Muscle of leg (tissue), 11 donors: ENCODE measurements around the gene PSRC1. TPM values are rescaled to one million over a fixed set of nuclear protein-coding genes. Genes with fewer than 3 reads are reported as not detected.
A peak's percentile ranks its signal among the peaks of the same experiment; 100 is the strongest.

Experiments
- DNase-seq: peaks from one replicate; pipeline ENCODE4 v3.0.0; 2013
- H3K27ac ChIP-seq: one replicate; pipeline ENCODE4 v1.5.1; 2013; ENCODE audit warnings: mild to moderate bottlenecking, low read length, control low read depth
- H3K27me3 ChIP-seq: one replicate; pipeline ENCODE4 v1.6.1; 2013; ENCODE audit warnings: low read length; ENCODE audit not compliant: control insufficient read depth, insufficient read depth
- H3K36me3 ChIP-seq: one replicate; pipeline ENCODE4 v1.6.1; 2013; ENCODE audit warnings: low read length; ENCODE audit not compliant: control insufficient read depth, insufficient read depth
- H3K4me1 ChIP-seq: one replicate; pipeline ENCODE4 v1.6.1; 2013; ENCODE audit warnings: low read length; ENCODE audit not compliant: control insufficient read depth, insufficient read depth
- H3K4me3 ChIP-seq: one replicate; pipeline ENCODE4 v1.5.1; 2013; ENCODE audit warnings: low read length, control low read depth
- H3K9me3 ChIP-seq: replicated peaks from 2 replicates; pipeline ENCODE4 v1.6.1; 2013; ENCODE audit warnings: low read depth, low read length; ENCODE audit not compliant: control insufficient read depth
- WGBS: methylation state at CpG from one replicate; pipeline ENCODE4 v1.1.5; 2013; ENCODE audit warnings: missing lambda C conversion rate; ENCODE audit not compliant: insufficient coverage; 5-methylcytosine and 5-hydroxymethylcytosine counted together
- polyA plus RNA-seq, 8 donors: library from polyadenylated mRNA; unstranded; fragments of 120-200 nt; gene quantifications; one replicate each; pipeline versions ENCODE4 v1.2.1 to v1.2.3, GENCODE V29; 2013; ENCODE audit warnings: inconsistent platforms in 1 of 8, low replicate concordance in 1 of 8; ENCODE audit not compliant: insufficient read length in 8 of 8, insufficient read depth in 1 of 8
- total RNA-seq: library from RNA; stranded (reverse); fragments of 120-200 nt; gene quantifications from one replicate; pipeline ENCODE4 v1.2.4, GENCODE V29; 2013

The PSRC1 gene
- total and polyA plus RNA-seq, 9 donors: 11.4 to 19.1 (median 17.4) TPM

DNA sequence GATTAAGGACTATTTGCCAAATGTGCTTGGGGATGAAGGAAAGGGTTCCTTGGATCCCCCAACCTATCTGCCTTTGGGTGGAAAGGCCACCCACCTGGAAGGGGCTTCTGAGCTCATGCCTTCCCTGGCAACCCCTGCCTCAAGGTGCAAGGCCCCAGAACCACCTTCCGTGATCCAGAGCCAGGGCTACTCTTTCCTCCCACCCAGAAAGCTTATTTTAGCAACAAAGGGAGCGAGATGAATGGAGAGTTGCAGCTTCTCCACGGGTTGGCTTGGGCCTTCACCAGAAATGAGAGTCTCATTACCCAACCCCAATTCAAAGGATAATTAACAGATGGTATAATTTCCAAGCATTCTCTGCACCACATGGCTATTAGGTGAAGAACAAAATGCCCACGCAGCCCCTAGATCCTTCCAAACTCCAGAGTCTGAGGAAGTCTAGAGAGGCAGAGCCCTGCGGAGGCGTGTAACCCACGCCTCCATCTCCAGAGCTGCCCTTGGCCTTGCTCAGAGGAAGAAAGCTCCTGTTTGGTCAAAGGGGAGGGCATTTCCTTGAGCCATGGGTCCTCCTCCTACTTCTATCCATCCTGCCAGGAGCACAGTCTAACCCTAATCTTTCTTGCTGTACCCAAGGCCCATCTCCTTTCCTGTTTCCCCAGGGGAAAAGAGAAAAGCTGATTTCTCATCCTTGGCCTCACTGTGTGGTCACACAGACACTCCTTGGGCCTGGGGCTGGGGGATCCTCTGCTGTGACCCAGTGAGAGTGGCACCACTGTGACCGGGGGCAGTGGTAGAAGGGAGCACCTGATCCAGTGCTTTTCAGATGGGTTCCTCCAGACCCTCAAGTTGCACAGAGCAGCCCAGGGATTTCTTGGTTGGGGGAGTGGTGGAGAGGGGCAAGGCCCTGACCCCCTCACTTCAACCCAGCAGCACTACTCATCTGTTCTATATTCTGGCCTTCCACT lies 35.3 kb downstream of the PSRC1 start:
- Histone ChIP-seq H3K27me3 (peaks cover 14% of the 10 kb centered on the region), H3K9me3 (no peaks in the 10 kb centered on the region), H3K4me1 (peaks cover 23% of the 10 kb centered on the region), H3K36me3 (no peaks in the 10 kb centered on the region), H3K27ac (no peak overlapping the region), H3K4me3 (no peak overlapping the region)
- DNase-seq: no peak
- WGBS: 79% methylated on average over 3 of the region's 8 CpGs

DNA sequence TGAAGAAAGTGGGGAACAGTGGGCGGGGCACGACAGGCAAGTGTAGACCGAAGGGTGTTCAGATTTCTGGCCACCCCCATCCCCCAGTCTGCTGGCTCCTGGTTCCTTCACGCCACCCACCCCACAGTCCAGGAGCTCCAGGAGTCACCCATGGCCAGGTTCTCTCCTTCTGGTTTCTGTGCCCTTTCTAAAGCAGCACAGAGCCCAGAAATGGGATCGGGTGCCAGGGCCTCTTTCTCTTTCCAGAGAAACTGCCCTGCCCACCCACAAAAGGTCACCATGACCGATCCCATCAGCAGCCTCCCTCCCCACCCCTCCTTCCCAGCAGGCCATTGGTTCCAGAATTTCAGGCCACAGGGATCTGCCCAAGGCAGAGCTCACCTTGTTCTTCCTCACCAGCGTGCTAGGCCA lies 36.8 kb downstream of the PSRC1 start:
- WGBS: 70% methylated on average over 3 of the region's 7 CpGs

DNA sequence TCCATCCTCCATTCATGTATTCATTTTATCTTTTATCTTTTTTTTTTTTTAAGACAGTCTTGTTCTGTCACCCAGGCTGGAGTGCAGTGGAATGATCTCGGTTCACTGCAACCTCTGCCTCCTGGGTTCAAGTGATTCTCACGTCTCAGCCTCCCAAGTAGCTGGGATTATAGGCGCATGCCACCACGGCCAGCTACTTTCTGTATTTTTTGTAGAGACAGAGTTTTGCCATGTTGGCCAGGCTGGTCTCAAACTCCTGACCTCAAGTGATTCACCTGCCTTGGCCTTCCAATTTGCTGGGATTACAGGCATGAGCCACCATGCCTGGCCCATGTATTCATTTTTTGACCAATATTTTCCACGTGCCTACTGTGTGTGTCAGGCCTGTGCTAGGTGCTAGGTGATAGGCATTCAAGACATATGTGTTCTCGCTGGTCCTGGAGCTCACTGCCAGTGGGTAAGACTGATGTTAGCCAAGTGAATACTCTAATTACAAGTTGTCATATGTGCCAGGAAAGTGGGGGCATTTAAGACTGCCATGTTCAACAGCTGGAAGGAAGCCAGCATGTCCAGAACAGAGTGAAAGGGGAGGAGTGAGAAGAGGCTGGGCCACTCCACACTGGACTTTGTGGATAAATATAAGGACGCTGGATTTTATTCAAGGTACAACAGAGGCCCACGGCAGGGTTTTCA lies 38.9 kb downstream of the PSRC1 start:
- Histone ChIP-seq H3K9me3 (no peaks in the 10 kb centered on the region), H3K36me3 (no peaks in the 10 kb centered on the region), H3K27ac (no peak overlapping the region), H3K4me3 (no peak overlapping the region), H3K27me3 (peaks cover 12% of the 10 kb centered on the region), H3K4me1 (peaks cover 45% of the 10 kb centered on the region)
- peak; percentile 29 for DNase-seq
- WGBS: 87% methylated on average over 5 of the region's 8 CpGs

More for the DNA sequence above, 36.8 kb downstream of the PSRC1 start:
- H3K27me3 ChIP-seq: peaks cover 19% of the 10 kb centered on the region
- H3K36me3 ChIP-seq: no peaks in the 10 kb centered on the region
- H3K27ac ChIP-seq: no peak overlapping the region
- peaks cover 37% of the 10 kb centered on the region for H3K4me1 ChIP-seq
- H3K4me3 ChIP-seq: no peak overlapping the region
- H3K9me3 ChIP-seq: no peaks in the 10 kb centered on the region
- DNase-seq: no peak

DNA sequence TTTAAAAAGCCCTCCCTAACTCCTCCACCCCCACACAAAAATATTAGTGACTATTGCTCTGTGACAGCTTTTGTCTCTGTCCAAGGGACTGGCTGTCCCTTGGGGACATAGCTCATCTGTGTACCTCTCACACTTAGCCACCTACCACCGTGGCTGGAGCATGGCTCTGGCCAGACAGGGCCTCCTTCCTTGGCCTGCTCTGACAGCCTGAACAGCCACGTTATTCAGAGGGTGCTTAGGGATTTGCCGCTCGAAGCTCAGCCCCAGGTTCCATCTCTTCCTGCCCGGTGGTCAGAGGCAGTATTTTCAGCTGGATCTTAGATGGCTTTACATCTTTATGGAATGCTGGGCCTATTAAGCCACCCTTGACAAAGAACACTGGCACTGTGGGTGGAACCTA lies 39.7 kb downstream of the PSRC1 start:
- Histone ChIP-seq H3K27me3 (peaks cover 5% of the 10 kb centered on the region), H3K9me3 (no peaks in the 10 kb centered on the region), H3K4me3 (no peak overlapping the region), H3K27ac (no peak overlapping the region), H3K4me1 (peaks cover 40% of the 10 kb centered on the region), H3K36me3 (peaks cover 4% of the 10 kb centered on the region)
- WGBS: 32% methylated on average over 3 of the region's 5 CpGs
- no peak for DNase-seq

DNA sequence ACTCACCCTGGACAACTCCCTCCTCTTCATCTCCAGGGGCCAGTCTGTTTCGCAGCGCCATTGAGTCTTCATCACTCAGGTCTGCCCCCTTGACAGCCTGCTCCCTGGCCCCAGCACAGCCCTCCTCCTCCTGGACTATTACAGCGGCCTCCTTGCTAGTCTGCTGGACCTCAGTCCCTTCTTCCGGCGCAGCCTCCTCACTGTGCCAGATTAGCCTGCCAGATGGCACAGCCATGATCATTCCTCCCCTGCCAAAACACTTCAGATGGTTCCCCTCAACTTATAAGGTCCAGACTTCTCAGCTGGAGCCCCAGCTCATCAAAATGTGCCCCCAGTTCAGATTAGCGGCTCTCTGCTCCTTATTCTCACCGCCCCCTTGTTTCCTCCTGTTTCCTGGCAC lies 40.6 kb downstream of the PSRC1 start:
- H3K9me3 ChIP-seq: no peaks in the 10 kb centered on the region
- no peak overlapping the region for H3K27ac ChIP-seq
- no peak overlapping the region for H3K4me3 ChIP-seq
- peaks cover 40% of the 10 kb centered on the region for H3K4me1 ChIP-seq
- H3K27me3 ChIP-seq: peaks cover 5% of the 10 kb centered on the region
- peak; percentile 72 for DNase-seq
- WGBS: 23% methylated on average over 7 of the region's 7 CpGs
- H3K36me3 ChIP-seq: peaks cover 12% of the 10 kb centered on the region

DNA sequence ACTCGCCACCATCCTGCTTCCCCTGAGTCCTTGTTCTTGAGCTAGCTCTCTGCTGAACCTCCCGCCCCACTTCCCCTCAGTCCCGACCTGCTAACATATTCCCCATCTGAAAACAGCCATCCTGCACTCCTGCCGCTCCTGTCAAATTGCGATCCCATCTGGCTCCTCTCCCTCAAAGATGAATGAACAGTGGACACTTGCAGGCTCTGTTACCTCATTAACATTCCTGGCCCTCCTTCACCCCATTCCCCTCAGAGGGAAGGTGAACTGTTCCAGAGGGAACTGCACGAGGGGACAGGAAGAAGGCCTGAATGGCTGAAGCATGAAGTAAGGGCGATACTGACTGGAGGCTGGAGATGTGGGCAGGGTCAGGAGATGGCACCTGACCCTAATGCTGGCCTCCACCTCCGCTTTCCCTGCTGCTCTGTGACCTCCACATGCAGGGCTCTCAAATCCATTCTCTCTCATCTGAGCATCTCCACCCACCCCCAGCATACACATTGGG lies 41.1 kb downstream of the PSRC1 start:
- 13% methylated on average over 5 of the region's 8 CpGs for WGBS
- Histone ChIP-seq H3K27me3 (peaks cover 5% of the 10 kb centered on the region), H3K9me3 (no peaks in the 10 kb centered on the region), H3K27ac (no peak overlapping the region), H3K4me1 (peaks cover 40% of the 10 kb centered on the region), H3K4me3 (no peak overlapping the region), H3K36me3 (peaks cover 17% of the 10 kb centered on the region)
- no peak for DNase-seq

DNA sequence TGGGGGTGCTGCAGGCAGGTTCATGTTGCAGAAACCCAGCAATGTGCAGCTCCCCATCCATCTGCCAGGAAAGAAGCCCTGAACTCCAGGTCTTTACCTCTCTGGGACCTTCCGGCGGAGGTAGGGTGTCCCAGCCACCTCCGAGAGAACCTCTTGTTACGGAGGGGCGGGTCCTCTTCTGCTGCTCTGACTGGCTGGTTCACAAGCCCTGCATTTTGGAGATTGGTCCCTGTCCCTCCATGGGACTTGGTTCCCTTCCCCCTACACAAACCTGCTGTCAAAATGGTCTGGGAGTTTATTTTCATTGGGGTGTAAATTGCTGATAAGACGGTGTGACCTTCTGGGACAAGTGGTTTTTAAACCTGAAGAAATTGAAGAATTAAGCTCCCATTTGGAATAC lies 41.6 kb downstream of the PSRC1 start:
- Histone ChIP-seq H3K4me1 (peaks cover 38% of the 10 kb centered on the region), H3K9me3 (no peaks in the 10 kb centered on the region), H3K36me3 (peaks cover 22% of the 10 kb centered on the region), H3K4me3 (no peak overlapping the region), H3K27ac (no peak overlapping the region), H3K27me3 (peaks cover 5% of the 10 kb centered on the region)
- WGBS: no CpG with 5 or more reads among the region's 6 CpGs
- DNase-seq: no peak

DNA sequence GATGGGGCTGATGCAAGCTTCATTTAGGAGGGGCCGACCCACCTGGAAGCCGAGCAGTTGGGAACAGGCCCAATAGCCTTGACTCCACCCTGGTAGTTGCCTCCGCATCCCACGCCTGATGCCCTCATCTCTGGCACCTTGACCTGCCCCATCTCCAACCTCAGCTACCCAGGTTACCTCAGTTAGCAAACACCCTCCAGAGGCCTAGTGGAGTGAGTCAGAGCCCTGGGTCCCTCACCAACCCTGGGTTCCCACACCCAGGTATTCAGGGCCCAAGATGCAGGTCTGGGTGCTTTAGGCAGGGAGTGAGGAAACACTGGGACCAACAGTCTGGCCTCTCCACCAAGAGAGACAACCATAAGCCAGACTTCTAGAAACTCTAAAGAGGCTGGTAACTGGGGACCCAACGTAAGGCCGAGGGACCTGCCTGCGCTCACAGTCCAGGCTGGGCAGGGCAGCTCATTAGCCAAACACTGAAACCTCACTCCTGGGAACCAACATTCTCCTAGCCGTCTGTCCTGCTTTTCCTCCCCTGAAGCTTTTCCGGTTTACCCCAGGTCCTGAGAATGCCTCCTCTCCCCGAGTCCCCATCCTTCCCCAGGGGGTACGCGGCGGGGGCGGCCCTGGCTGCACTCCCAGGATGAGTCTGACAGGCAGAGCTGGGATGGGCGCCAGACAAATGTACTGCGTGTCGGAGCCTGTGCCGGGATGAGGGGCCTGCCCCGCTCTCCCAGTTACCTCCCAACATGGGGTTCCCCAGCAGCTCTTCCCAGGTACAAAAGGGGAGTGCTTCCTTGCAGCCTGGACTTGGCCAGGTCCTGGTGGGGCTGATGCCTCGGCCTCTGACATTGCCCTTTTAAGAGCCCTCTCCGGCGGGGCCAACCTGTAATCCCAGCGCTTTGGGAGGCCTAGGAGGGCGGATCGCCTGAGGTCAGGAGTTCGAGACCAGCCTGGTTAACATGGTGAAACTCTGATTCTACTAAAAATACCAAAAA lies 42.5 kb downstream of the PSRC1 start:
- 23% methylated on average over 18 of the region's 26 CpGs for WGBS
- H3K27me3 ChIP-seq: peaks cover 5% of the 10 kb centered on the region
- H3K27ac ChIP-seq: peak overlapping the region; percentile 21
- peaks cover 31% of the 10 kb centered on the region for H3K36me3 ChIP-seq
- DNase-seq: peak; percentile 83
- no peaks in the 10 kb centered on the region for H3K9me3 ChIP-seq
- peaks cover 38% of the 10 kb centered on the region for H3K4me1 ChIP-seq
- no peak overlapping the region for H3K4me3 ChIP-seq

DNA sequence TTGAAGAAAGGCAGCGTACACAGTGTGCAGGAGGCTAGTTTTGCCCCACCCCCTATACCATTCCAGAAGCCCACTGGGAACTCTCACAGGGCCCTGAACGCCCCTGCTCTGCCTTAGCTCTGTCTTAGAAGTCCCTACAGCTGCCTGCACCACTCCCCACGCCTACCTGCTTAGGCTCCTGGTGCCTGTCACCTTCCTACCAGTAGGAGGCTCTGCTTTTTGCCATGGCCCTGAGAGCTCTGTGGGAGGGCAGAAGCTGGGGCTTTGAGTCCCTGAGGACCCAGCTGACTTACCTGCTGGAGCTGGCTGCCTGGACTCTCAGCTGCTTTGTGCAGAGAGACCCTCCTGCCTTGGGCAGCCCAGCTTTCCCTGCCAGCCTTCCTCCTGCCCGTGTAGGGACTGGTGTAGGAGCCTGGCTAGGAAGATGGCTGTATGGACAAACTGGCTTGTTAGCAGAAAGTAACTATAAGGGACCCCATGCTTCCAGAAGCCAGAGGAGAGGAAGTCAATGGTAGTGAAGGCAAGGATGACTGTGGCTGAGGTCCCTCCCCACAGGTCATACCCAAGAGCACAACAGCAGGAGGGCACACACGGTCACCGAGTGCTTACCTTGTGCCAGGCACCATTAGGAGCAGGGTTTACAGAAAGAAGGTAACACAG lies 43.4 kb downstream of the PSRC1 start:
- H3K27ac ChIP-seq: no peak overlapping the region

More for the DNA sequence above, 43.4 kb downstream of the PSRC1 start:
- no peak for DNase-seq
- H3K9me3 ChIP-seq: no peaks in the 10 kb centered on the region
- peaks cover 5% of the 10 kb centered on the region for H3K27me3 ChIP-seq
- H3K4me3 ChIP-seq: no peak overlapping the region
- WGBS: 59% methylated on average over 4 of the region's 6 CpGs
- peaks cover 34% of the 10 kb centered on the region for H3K4me1 ChIP-seq
- peaks cover 38% of the 10 kb centered on the region for H3K36me3 ChIP-seq
